HG02852 (cell line): Measurements from ENCODE around the gene CCDC158.
"Not testable (repeated sequence)": the region's sequence is repeated elsewhere in the genome, so short reads cannot be mapped to it uniquely, and the experiment has no call there.

Experiments used
- ATAC-seq: cut with Tn5 transposase; IDR thresholded peaks from one replicate; pipeline ENCODE4 v1.9.1; 2021; ENCODE audit warnings: mild to moderate bottlenecking, moderate library complexity; ENCODE audit not compliant: unreplicated experiment

The CCDC158 gene

DNA sequence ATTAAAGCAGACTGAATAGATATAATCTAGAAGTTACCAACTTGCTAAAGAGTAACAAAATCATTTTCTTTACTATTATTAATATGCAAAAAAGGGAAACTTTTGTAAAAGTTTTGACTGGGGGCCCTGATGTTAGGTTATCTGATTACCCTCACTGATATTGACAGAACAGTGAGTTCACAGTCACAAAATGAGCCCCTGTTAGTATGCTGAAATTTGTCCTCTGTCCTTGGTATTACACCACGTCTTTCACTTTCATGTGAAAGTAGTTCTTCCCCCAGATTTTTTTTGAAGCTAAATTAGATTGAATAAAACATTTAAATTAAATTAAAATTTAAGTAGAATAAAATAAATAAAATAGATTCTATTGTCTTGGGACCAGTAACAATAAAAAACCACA lies 108.5 kb downstream of the CCDC158 start:
- ATAC-seq = no peak

DNA sequence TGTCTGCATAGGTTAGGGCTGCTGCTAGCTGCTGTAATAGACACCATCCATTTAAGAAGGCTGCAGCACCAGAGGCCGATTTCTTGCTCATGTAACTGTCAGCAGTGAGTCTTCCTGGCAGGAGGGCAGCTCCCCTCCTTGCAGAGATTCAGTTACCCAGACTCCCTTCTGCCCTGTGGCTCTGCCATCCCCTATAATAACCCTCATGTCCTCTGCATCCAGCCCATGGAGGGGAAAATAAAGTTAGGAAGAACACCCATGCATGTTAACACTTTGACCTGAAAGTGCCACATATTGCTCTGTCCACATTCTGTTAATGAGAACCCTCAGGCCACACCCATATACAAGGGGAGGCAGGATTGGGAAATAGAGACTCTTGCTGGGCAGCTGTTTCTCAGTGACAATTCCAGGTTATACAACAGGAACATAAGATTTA lies 109.0 kb downstream of the CCDC158 start:
- no peak for ATAC-seq

DNA sequence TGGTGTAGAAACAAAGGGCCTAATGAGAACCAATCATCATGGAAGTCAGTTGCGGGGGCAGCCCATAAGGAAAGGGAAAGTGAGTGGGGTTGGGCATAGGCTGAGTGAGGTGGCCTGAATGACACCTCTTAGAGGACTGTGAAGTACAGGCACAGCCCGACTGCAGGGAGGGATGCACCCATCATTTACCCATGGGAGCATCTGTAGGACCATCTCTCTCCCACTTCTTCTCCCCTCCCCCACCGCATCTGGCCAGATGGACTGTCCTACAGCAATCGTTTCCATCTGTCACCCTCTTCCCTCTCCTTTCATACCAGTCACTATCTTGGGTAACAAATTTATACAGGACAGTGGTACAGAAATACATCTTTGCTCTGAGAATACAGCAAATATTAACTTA lies 110.3 kb downstream of the CCDC158 start:
- ATAC-seq = no peak

DNA sequence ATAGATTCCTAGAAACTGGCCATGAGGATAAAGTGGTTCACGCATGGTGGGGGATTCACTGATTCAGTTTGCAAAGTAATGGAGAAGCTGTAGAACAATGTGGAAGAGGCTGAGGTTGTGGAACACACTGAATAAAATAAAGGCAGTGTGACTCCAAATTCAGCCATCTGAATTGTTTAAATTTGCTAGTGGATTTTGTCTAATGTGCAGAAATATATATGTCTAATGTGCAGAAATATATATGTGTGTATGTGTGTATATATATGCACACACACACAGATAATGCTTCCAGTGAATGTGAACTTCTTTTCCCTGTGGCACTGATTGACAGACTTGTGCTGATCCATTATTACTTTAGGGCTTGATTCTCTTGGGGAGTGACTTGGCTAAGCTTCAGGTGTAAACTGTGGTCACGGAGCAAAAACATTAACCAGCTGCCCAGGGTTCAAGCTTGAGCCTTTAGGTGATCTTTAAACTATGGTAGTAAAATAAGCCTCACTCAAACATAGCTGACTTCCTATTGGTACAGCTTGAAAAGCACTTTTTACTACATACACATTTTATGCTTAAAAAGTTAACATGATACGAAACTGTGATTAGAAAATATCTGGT lies 110.9 kb downstream of the CCDC158 start:
- no peak for ATAC-seq

DNA sequence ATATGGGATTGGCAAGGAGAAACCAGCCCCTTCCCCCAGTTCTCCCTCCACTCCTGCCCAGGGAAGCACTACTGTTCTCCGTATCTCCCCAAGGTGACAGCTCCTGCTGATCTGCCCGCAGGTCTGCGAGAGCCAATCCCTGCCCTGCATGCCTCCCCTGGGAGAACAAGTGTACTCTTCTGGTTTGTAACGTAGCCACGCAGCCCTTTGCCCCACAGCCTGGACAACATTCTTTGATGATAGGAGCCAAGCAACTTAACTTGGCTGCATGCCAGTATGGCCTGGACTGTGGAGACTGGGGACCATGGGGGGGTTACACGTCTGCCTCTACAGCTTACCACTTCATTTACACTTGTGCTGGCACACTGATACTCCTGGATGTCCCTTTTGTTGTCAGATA lies 112.4 kb downstream of the CCDC158 start:
- ATAC-seq = no peak

DNA sequence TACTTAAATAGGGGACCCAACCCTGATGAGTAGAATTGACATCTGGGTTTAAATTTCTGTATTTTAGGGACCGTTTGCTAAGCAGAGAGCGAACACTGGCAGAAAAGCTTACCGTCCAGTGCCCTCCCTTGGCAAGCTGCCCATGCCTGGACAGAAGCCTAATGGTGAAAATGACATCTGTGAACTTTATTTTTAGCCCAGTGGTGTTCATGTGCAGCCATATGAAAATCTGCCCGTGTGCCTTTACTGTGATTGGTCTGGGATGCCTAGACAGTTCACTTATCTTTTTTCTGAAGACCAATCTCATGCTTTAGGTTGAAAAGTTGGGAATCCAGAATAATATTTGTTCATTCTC lies 113.3 kb downstream of the CCDC158 start:
- no peak for ATAC-seq

DNA sequence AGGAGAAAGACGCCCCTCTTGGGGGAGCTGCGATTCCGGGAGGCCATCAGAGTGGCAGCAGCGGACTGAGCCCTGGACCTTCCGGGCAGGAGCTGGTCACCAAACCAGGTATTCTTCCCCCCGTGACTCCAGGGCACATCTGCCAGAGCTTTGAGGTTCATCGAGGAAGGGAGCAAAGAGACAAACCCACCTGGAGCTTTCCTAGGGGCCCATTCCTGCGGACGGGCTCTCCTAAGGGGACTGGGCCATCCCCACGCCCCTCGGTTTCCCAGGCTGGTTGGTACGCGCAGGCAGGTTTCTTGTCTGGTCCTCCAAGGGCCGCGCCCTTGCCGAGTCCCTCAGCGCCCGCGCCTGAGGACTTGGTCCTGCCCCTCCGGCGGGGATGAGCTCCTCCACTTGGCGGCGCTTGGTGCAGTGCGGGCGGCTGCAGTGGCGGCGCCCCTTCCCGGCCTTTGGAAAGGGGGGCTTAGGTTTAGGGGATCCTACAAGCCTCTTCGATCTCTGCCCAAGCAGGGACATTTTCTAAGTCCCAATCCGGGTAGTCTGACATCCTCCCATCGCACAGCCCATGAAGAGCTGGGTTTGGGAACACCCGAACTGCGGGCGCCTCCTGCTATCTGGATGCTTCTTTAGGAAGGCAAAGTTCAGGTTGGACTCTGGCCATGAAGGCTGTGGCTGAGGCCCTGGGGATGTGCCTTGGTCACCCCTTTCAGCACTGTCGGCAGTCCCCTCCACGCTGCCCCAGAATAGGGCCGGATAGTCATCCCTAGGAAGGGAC lies 113.9 kb downstream of the CCDC158 start:
- ATAC-seq = no peak

DNA sequence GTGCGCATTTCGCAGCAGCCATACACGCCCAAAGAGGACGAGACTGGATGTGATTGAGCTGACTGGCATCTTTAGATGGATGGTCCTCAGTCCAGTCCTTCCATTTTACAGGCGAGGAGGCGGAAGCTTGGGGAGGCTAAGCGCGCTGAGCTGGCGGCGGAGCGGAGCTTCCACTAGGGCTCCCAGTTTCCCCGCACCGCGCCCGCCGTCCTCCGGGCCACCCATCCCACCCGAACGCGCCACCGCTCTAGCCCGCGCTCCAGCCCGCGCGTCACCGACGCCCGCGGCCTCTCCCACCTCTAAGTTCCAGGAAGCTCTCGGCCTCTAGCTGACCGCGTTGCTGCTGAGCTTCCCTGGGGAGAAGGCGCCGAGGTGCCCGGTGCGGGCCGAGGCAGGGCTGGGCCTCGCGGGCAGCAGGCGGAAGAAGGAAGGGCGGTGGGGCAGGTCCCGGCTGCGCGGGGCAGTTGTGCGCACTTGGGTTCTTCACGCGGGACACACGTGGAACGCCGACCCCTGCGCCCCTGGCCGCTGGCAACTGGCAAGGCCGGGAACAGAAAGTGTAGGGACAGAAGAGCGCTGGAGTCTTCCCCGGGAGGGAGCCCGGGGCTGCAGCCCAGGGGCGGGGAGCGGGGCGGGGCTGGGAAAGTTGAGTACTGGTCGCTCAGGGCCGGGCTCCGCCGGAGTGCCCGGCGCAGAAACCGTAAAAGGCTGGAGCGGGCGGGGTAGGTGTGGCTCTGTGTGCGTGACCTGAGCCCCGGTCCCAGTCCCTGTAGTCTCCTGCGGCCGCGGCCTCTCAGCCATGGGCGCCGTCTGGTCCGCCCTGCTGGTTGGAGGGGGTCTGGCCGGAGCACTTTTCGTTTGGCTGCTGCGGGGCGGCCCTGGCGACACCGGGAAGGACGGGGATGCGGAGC lies 114.7 kb downstream of the CCDC158 start, which contains the start of gene STBD1:
TSS of gene STBD1 (plus strand) at position 763 of the 911 bp plus-strand sequence. CDS start at position 800, 37 bp downstream.
- ATAC-seq = peak; percentile 33

DNA sequence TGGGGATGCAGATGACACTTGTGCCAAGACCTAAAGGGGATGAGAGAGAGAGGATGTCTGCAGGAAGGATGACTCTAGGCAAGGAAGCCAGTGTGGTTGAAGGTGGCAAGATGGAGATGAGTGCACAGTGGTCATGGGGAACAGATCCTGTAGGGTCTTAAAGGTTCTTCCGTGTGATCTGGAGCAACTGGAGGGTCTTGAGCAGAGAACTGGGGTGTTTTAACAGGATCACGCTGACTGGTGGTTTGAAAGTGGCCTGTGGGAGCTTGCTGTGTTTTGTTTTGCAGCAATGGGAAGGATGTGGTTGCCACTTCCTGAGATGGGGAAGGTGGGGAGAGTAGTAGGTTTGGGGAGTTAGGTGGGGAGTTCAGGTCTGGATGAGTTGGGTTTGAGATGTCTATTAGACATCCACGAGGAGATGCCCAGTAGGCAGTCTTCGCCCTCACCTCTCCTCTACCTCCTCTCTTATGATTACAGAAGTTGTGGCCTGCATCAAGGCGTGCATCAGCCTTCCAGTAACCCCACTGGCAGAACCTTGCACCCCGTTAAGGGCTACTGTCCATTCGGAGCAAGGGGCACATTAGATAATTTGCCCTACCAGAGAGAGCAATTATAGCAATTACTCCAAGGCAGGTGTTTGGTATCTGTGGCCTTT lies 115.8 kb downstream of the CCDC158 start:
- ATAC-seq = no peak

DNA sequence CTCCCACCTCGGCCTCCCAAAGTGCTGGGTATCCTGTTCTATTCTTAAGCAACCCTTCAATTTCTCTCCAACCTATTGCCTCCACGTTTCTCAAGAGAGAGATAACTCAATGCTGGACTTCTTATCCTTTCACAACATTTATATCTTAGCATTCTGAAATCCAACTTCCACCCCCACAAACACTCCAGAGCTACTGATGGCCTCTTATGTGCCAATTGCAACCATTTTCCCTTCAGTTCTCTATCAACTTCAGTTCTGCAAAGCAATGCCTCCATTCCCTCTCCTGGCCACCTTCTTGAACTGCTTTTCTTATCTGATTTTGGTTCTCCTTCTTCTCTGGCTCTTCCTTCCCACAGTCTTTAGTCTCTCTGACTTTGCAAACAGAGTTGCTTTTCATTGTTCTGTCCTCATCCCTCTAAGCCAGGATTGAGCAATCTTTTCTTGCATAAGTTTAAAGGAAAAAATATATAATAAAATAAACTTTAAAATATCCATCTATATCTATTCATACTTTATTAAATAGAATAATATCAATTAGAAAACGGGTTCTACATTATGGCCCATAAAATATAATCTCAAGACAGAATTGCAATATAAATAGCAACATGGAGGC lies 118.0 kb downstream of the CCDC158 start:
- ATAC-seq = no peak

DNA sequence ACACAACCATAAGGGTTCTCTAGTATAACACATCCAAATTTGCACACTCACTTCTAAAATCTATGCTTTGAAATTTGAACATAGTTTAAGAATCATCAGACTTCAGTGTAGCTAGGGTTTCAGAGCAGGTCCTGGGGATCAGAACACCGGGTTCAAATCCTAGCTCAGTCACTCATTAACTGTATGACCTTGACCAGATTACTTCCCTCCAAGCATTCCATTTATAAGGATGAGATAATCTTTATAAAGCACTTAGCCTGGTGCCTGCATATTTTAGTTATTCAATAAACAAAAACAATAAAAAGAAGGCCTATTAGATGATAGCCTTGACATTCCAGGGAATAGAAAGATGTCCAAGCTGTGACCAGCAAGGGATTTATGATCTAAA lies 119.2 kb downstream of the CCDC158 start:
- ATAC-seq = no peak

DNA sequence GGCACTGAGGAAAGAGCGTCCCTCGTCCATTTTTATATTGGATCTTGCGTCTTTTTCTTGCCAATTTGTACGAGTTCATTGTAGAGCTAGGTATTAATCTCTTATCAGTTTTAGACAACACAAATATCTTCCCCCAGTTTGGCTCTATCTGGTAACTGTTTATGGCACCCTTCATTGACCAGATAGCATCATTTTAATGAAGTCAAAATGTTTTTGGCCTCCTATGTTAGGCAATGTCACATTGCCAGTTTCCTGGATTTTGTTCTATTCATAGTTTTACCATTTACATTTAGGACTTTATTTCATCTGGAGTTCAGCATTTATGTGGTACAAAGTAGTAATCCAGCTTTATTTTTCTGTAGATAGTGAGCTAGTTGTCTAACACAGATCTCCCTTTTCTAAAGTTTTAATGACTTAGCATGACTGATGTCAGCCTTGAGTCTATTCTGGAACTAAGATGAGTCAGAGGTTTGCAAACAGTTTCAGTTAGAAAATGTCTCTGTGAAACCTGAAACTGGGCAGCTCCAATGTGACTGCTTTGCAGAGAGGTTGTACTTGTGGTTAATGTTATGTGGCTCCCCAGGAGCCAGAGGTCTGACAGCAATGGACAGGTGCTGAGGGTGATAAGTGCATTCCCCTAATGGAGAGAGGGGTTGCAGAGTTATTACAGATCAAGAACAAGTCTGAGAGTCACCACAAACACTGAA lies 119.7 kb downstream of the CCDC158 start:
- peak; percentile 98 for ATAC-seq

DNA sequence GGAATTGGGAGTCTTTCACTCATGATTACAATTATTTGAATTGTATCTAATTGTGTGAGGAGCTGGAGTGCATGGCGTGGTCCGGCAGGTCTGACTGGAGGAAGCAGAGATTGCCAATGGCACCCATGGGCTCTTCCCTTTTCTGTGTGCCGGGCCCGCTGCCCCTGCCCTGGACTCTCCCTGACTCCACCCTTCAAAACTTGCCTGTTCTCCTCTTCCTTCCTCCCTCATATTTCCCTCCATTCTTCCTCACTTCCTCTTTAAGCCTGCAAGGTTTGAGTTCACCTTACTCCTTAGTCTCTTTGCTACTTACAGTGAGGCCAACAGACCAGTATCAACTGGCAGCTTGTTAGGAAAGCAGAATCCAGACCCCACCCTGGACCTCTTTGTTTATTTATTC lies 120.9 kb downstream of the CCDC158 start:
- no peak for ATAC-seq

DNA sequence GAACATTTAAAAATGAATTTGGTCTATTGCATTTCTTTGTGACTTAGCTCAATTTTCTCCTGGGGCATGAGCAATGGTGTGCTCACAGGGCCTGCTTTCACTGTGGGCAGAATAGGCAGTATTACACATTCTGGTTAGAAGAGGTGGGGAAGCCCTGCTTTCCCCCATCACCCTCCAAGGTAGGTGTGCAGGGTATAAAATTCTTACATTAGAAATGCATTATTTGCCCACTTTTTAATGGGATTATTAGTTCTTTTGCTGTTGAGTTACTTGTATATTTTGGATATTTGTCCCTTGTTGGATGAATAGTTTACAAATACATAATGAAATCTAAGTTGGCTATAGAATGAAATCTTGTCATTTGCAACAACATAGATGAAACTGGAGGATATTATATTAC lies 122.7 kb downstream of the CCDC158 start:
- no peak for ATAC-seq

DNA sequence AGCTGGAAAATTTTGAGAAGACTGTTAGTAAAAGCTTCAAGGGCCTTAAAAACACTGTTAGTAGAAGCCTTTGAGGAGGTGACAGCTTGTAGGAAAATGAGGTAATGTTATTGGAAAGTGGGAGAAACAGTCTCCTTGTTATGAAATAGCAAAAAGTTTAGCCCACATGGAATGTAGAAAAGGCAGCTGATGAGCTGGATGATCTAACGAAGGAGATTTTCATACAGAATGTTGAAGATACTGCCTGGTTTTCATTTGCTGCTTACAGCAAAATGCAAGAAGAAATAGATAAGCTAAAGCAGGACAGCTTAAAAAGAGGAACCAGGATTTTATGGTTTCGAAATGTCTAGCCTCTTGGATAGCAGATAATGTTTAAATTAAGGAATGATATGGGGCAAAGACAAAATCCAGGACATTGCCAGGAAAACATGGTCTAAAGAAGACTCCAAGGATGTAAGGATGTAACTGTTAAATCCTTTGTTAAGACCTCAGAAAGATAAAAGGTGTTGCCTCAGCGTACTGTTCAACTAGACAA lies 124.6 kb downstream of the CCDC158 start:
- no peak for ATAC-seq

DNA sequence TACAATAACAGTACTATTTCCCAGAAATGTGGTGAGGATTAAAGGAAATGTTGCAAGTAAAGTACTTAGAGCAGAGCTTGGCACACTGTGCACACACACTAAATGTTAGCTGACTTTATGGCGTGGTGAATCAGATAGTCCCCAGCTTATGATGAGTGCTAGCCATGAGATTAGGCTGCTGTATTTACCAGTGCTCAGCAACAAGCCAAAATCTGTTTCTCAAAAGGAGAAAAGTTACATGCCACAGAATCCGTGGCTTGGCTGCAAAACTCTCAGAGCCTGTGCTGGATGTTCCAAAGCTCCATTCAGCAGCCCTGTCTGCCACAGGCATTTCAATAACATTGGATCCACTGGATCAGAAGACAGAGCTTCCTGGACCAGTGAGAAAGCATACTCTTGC lies 127.2 kb downstream of the CCDC158 start:
- ATAC-seq = no peak

DNA sequence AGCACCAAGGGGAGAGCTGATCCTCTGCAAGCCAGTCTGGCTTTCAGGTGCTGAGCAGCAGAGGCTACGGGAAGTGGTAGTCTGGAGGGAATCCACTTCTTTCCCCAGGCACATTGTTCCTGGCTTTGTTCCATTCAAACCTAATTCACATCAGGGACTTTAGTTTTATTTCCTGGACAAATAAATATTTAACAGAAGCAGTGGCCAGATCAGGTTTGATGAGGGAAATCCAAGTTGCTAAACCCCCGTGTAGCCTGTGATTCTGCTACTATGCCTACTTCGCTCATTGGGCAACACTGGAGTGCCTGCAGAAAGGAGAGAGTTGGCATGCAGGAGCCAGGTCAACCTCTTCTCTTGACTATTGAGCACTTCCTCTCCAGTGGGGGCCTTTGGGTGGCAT lies 128.2 kb downstream of the CCDC158 start:
- no peak for ATAC-seq

DNA sequence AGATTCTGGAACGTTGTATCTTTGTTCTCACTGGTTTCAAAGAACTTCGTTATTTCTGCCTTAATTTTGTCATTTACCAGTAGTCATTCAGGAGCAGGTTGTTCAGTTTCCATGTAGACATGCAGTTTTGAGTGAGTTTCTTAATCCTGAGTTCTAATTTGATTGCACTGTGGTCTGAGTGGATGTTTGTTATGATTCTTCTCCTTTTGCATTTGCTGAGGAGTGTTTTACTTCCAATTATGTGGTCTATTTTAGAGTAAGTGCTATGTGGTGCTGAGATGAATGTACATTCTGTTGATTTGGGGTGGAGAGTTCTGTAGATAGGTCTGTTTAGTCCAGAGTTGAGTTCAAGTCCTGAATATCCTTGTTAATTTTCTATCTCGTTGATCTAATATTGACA lies 133.1 kb downstream of the CCDC158 start:
- ATAC-seq = not testable (repeated sequence)

DNA sequence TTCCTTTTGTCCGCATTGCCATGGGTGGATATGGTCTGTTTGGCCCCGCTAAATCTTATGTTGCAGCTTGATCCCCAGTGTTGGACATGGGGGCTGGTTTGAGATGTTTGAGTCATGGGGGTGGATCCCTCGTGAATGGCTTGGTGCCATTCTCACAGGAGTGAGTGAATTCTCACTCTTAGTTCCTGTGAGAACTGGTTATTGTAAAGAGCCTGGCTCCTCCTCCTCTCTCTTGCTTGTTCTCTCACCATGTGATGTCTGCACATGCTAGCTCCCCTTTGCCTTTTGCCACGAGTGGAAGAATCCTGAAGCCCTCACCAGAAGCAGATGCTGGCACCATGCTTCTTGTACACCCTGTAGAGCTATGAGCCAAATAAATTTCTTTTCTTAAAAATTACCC lies 137.0 kb downstream of the CCDC158 start:
- ATAC-seq = no peak
